Ishikawa (cell line): Measurements from ENCODE around the gene RBM20.

Experiments
- CEBPB ChIP-seq: IDR thresholded peaks from 2 replicates; pipeline ENCODE4 v1.6.1; 2012
- CREB1 ChIP-seq: IDR thresholded peaks from 2 replicates; pipeline ENCODE4 v1.6.1; 2012; ENCODE audit warnings: low read depth
- EGR1 ChIP-seq: IDR thresholded peaks from 2 replicates; pipeline ENCODE4 v1.6.1; 2012
- EP300 ChIP-seq: IDR thresholded peaks from 2 replicates; pipeline ENCODE4 v1.6.1; 2012; ENCODE audit warnings: borderline replicate concordance
- FOXM1 ChIP-seq: IDR thresholded peaks from 2 replicates; pipeline ENCODE4 v1.6.1; 2012; ENCODE audit warnings: low read depth, borderline replicate concordance
- NFIC ChIP-seq: IDR thresholded peaks from 2 replicates; pipeline ENCODE4 v1.6.1; 2012
- RAD21 ChIP-seq: IDR thresholded peaks from 2 replicates; pipeline ENCODE4 v1.6.1; 2012; ENCODE audit warnings: low read depth
- TAF1 ChIP-seq: IDR thresholded peaks from 2 replicates; pipeline ENCODE4 v1.6.1; 2012; ENCODE audit warnings: low read depth, mild to moderate bottlenecking
- TCF12 ChIP-seq: IDR thresholded peaks from 2 replicates; pipeline ENCODE4 v1.6.1; 2012; ENCODE audit warnings: low read depth
- TEAD4 ChIP-seq: IDR thresholded peaks from 2 replicates; pipeline ENCODE4 v1.6.1; 2012
- YY1 ChIP-seq: IDR thresholded peaks from 2 replicates; pipeline ENCODE4 v1.6.1; 2012; ENCODE audit warnings: low read depth
- ZBTB7A ChIP-seq: IDR thresholded peaks from 2 replicates; pipeline ENCODE4 v1.6.1; 2012; ENCODE audit warnings: low read depth
- TF ChIP-seq, protein P1 (sequence below): IDR thresholded peaks from 2 replicates; pipeline ENCODE4 v1.6.1; 2012
- TF ChIP-seq, protein P2 (sequence below): IDR thresholded peaks from 2 replicates; pipeline ENCODE4 v1.6.1; 2012
- TF ChIP-seq, protein P3 (sequence below): IDR thresholded peaks from 2 replicates; pipeline ENCODE4 v1.6.1; 2012; ENCODE audit warnings: low read depth, mild to moderate bottlenecking

Gene RBM20

GRCh38 chr10:110643653-110644597 lies at the start of gene RBM20:
Gene RBM20 (plus strand): TSS chr10:110644336. CDS start chr10:110644455, 119 bp downstream.
- TF ChIP-seq TAF1 (no peak), TEAD4 (peak; percentile 15; the same call in 1 of the 2 replicates), CEBPB (no peak), NFIC (no peak; the same call in 1 of the 2 replicates), EGR1 (peak; percentile 57; the same call in 1 of the 2 replicates), YY1 (no peak), FOXM1 (no peak), EP300 (no peak), TCF12 (no peak), CREB1 (no peak), RAD21 (no peak), ZBTB7A (peak; percentile 68; the same call in 1 of the 2 replicates)
- TF ChIP-seq, protein P1, sequence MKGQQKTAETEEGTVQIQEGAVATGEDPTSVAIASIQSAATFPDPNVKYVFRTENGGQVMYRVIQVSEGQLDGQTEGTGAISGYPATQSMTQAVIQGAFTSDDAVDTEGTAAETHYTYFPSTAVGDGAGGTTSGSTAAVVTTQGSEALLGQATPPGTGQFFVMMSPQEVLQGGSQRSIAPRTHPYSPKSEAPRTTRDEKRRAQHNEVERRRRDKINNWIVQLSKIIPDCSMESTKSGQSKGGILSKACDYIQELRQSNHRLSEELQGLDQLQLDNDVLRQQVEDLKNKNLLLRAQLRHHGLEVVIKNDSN, result no peak
- TF ChIP-seq, protein P2, sequence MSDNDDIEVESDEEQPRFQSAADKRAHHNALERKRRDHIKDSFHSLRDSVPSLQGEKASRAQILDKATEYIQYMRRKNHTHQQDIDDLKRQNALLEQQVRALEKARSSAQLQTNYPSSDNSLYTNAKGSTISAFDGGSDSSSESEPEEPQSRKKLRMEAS, result no peak; the same call in 1 of the 2 replicates
- TF ChIP-seq, protein P3, sequence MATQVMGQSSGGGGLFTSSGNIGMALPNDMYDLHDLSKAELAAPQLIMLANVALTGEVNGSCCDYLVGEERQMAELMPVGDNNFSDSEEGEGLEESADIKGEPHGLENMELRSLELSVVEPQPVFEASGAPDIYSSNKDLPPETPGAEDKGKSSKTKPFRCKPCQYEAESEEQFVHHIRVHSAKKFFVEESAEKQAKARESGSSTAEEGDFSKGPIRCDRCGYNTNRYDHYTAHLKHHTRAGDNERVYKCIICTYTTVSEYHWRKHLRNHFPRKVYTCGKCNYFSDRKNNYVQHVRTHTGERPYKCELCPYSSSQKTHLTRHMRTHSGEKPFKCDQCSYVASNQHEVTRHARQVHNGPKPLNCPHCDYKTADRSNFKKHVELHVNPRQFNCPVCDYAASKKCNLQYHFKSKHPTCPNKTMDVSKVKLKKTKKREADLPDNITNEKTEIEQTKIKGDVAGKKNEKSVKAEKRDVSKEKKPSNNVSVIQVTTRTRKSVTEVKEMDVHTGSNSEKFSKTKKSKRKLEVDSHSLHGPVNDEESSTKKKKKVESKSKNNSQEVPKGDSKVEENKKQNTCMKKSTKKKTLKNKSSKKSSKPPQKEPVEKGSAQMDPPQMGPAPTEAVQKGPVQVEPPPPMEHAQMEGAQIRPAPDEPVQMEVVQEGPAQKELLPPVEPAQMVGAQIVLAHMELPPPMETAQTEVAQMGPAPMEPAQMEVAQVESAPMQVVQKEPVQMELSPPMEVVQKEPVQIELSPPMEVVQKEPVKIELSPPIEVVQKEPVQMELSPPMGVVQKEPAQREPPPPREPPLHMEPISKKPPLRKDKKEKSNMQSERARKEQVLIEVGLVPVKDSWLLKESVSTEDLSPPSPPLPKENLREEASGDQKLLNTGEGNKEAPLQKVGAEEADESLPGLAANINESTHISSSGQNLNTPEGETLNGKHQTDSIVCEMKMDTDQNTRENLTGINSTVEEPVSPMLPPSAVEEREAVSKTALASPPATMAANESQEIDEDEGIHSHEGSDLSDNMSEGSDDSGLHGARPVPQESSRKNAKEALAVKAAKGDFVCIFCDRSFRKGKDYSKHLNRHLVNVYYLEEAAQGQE, result no peak

GRCh38 chr10:110597476-110597875 lies 46.7 kb upstream of the RBM20 start:
- TF ChIP-seq NFIC (no peak), ZBTB7A (no peak), YY1 (no peak), TCF12 (no peak), EGR1 (no peak), RAD21 (no peak), EP300 (no peak), TEAD4 (no peak), CREB1 (no peak), CEBPB (no peak), FOXM1 (no peak), TAF1 (no peak)
- TF ChIP-seq, protein P2, result no peak
- TF ChIP-seq, protein P1, result no peak
- TF ChIP-seq, protein P3, result no peak

GRCh38 chr10:110600487-110601101 lies 43.5 kb upstream of the RBM20 start:
- TF ChIP-seq EP300, result no peak
- TF ChIP-seq ZBTB7A, result no peak
- TF ChIP-seq EGR1, result no peak
- TF ChIP-seq, protein P2, result no peak
- no peak for TF ChIP-seq CREB1
- peak; percentile 50; the same call in 1 of the 2 replicates for TF ChIP-seq RAD21
- TF ChIP-seq FOXM1, result no peak
- TF ChIP-seq NFIC, result no peak

DNA sequence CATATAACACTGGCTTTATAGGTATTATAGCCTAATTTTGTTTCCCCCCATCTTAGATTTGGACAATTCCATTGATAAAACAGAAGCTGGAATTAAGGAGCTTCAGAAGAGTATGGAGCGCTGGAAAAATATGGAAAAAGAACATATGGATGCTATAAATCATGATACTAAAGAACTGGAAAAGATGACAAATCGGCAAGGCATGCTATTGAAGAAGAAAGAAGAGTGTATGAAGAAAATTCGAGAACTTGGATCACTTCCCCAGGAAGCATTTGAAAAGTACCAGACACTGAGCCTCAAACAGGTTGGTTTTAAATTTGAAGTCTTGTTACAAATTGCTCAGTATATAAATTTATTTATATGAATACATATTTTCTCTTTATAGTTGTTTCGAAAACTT lies 42.6 kb upstream of the RBM20 start:
- TF ChIP-seq FOXM1 (no peak), EGR1 (no peak), ZBTB7A (no peak), RAD21 (no peak), CREB1 (no peak), CEBPB (no peak)
- TF ChIP-seq, protein P3, result no peak
- TF ChIP-seq, protein P1, result no peak
